CD4-positive, alpha-beta T cell treated with Interleukin-1 beta for 1 hour (primary cell): ENCODE results near the gene RTN4IP1.
A peak's percentile ranks its signal among the peaks of the same experiment; 100 is the strongest.

Experiments
- DNase-seq, 2 donors: peaks; one replicate each; pipeline ENCODE4 v3.0.0-alpha.2; 2020 to 2022

The RTN4IP1 gene

GRCh38 chr6:106540907-106541306 lies 88.4 kb downstream of the RTN4IP1 start:
- DNase-seq = no peak

GRCh38 chr6:106540432-106540831 lies 88.9 kb downstream of the RTN4IP1 start:
- no peak for DNase-seq

GRCh38 chr6:106539936-106540335 lies 89.4 kb downstream of the RTN4IP1 start:
- DNase-seq = no peak

GRCh38 chr6:106538145-106538544 lies 91.2 kb downstream of the RTN4IP1 start:
- peak in 1 of 2 donors; percentile 23 for DNase-seq

- DNase-seq = no peak
These were observed 91.6 kb downstream of the RTN4IP1 start for GRCh38 chr6:106537662-106538061.

- no peak for DNase-seq
These were observed 92.4 kb downstream of the RTN4IP1 start for GRCh38 chr6:106536851-106537250.

GRCh38 chr6:106536357-106536756 lies 92.9 kb downstream of the RTN4IP1 start:
- DNase-seq = no peak

- DNase-seq = no peak
These were observed 94.3 kb downstream of the RTN4IP1 start for GRCh38 chr6:106535012-106535411.

- no peak for DNase-seq
These were observed 94.7 kb downstream of the RTN4IP1 start for GRCh38 chr6:106534564-106534982.

- DNase-seq = no peak
These were observed 95.3 kb downstream of the RTN4IP1 start for GRCh38 chr6:106534004-106534403.

- DNase-seq = no peak
These were observed 96.2 kb downstream of the RTN4IP1 start for GRCh38 chr6:106533054-106533453.

- no peak for DNase-seq
These were observed 98.8 kb downstream of the RTN4IP1 start for GRCh38 chr6:106530502-106530901.

- no peak for DNase-seq
These were observed 99.3 kb downstream of the RTN4IP1 start for GRCh38 chr6:106530026-106530425.

GRCh38 chr6:106529438-106529837 lies 99.9 kb downstream of the RTN4IP1 start:
- no peak for DNase-seq

GRCh38 chr6:106528521-106528920 lies 100.8 kb downstream of the RTN4IP1 start:
- DNase-seq = no peak

- no peak for DNase-seq
These were observed 101.3 kb downstream of the RTN4IP1 start for GRCh38 chr6:106527979-106528378.

- DNase-seq = no peak
These were observed 102.2 kb downstream of the RTN4IP1 start for GRCh38 chr6:106527117-106527516.

- DNase-seq = peak in 1 of 2 donors; percentile 49
These were observed 103.4 kb downstream of the RTN4IP1 start for GRCh38 chr6:106525882-106526275.

GRCh38 chr6:106525107-106525881 lies 104.0 kb downstream of the RTN4IP1 start:
- DNase-seq = peak in 1 of 2 donors; percentile 58

GRCh38 chr6:106522562-106523250 lies 106.6 kb downstream of the RTN4IP1 start:
- no peak for DNase-seq
